GM12878 (cell line): ENCODE data around the gene PLK2. TPM values are rescaled to one million over a fixed set of nuclear protein-coding genes. Genes with fewer than 3 reads are reported as not detected.

Source experiments
- ATAC-seq: fragments of 200-7000 bp; cut with Tn5 transposase; 3 replicates; pipeline ENCODE4 v1.9.1; 2020; ENCODE audit warnings: mild to moderate bottlenecking, moderate library complexity
- BruUV-seq: library from RNA; stranded (reverse); fragments of 400-500 nt; replicated peaks from 2 replicates; lab custom pipeline; 2021; lab: Mats Ljungman, UMichigan
- CTCF ChIA-PET: fragments of 300-600 bp; sonication (Branson Sonifier 250); formaldehyde crosslinking; extraction: SDS; loops from one replicate; lab custom pipeline; 2021; ENCODE audit warnings: inconsistent platforms; lab: Yijun Ruan, JAX
- POLR2A ChIA-PET: fragments of 350-600 bp; formaldehyde crosslinking; extraction: SDS; loops from one replicate; lab custom pipeline; 2021; ENCODE audit warnings: inconsistent platforms; lab: Charles Lee
- RAD21 ChIA-PET: fragments of 300-600 bp; sonication (Branson Sonifier 250); formaldehyde crosslinking; loops from one replicate; lab custom pipeline; 2023; ENCODE audit warnings: antibody characterized with exemption; ENCODE audit not compliant: unreplicated experiment; lab: Charles Lee
- SMC1A ChIA-PET: fragments of 300-600 bp; sonication (Branson Sonifier 250); formaldehyde crosslinking; loops from one replicate; lab custom pipeline; 2023; ENCODE audit not compliant: unreplicated experiment, uncharacterized antibody; lab: Charles Lee
- DNase-seq: peaks from one replicate; pipeline ENCODE4 v3.0.0-alpha.2; 2011; ENCODE audit warnings: low read depth, low spot score
- FAIRE-seq: peaks from 3 replicates; lab custom pipeline; 2011; peaks lifted over from hg19 to GRCh38; lab: Jason Lieb, UNC
- H2AFZ ChIP-seq: 2 replicates; pipeline ENCODE4 v1.6.0; 2011; ENCODE audit warnings: low read depth, low read length, control low read depth; ENCODE audit not compliant: control insufficient read depth
- H3K27ac ChIP-seq: 2 replicates; pipeline ENCODE4 v1.5.1; 2011; ENCODE audit warnings: control low read depth; ENCODE audit not compliant: control insufficient read depth, insufficient read depth
- H3K27me3 ChIP-seq, 2 experiments: replicated peaks in 1 of 2; 2 replicates each; pipeline versions ENCODE4 v1.6.0 to v1.6.1; 2011; ENCODE audit warnings: low read length in 1 of 2; ENCODE audit not compliant: control insufficient read depth in 2 of 2, insufficient read depth in 2 of 2
- H3K36me3 ChIP-seq, 2 experiments: 2 replicates each; pipeline ENCODE4 v1.5.1; 2011; ENCODE audit warnings: low read length in 1 of 2; ENCODE audit not compliant: control insufficient read depth in 2 of 2, insufficient read depth in 2 of 2
- H3K4me1 ChIP-seq: 2 replicates; pipeline ENCODE4 v1.6.1; 2011; ENCODE audit warnings: mild to moderate bottlenecking, low read length, moderate library complexity, mixed read lengths; ENCODE audit not compliant: control insufficient read depth, insufficient read depth
- H3K4me2 ChIP-seq: 2 replicates; pipeline ENCODE4 v1.6.0; 2011; ENCODE audit warnings: control low read depth; ENCODE audit not compliant: control insufficient read depth, insufficient read depth
- H3K4me3 ChIP-seq: fragments of 200-600 bp; sonication (generic); 2 replicates; pipeline ENCODE4 v1.5.1; 2016
- H3K79me2 ChIP-seq: 2 replicates; pipeline ENCODE4 v1.6.0; 2011; ENCODE audit warnings: low read length; ENCODE audit not compliant: control insufficient read depth, insufficient read depth
- H3K9ac ChIP-seq: 2 replicates; pipeline ENCODE4 v1.8.0; 2011; ENCODE audit warnings: low read length, control low read depth, mixed read lengths; ENCODE audit not compliant: control insufficient read depth, insufficient read depth
- H3K9me3 ChIP-seq: replicated peaks from 3 replicates; pipeline ENCODE4 v1.5.1; 2011; ENCODE audit warnings: mild to moderate bottlenecking, low read length; ENCODE audit not compliant: control insufficient read depth, insufficient read depth
- H4K20me1 ChIP-seq: 2 replicates; pipeline ENCODE4 v1.6.0; 2011; ENCODE audit not compliant: control insufficient read depth, insufficient read depth
- CREB1 ChIP-seq: IDR thresholded peaks from 2 replicates; pipeline ENCODE4 v1.6.1; 2012; ENCODE audit warnings: low read depth, mild to moderate bottlenecking, inconsistent platforms
- ETV6 ChIP-seq, 2 experiments: fragments of 450-650 bp in 1 of 2; IDR thresholded peaks in 1 of 2; conservative IDR thresholded peaks in 1 of 2; 2 replicates each; pipeline ENCODE4 v1.6.1; 2014; ENCODE audit warnings: antibody characterized with exemption in 1 of 2, borderline replicate concordance in 1 of 2, low read depth in 1 of 2, mild to moderate bottlenecking in 1 of 2, moderate library complexity in 1 of 2
- HCFC1 ChIP-seq: fragments of 150-350 bp; IDR thresholded peaks from 2 replicates; pipeline ENCODE4 v1.6.1; 2014; ENCODE audit warnings: low read length
- HSF1 ChIP-seq: fragments of 150-350 bp; IDR thresholded peaks from 2 replicates; pipeline ENCODE4 v1.6.1; 2014; ENCODE audit warnings: mild to moderate bottlenecking, low read depth, low read length
- JUND ChIP-seq: IDR thresholded peaks from 2 replicates; pipeline ENCODE4 v1.6.1; 2012; ENCODE audit warnings: low read depth, mild to moderate bottlenecking, low read length, improper control_type of control experiment, moderate library complexity
- RCOR1 ChIP-seq: conservative IDR thresholded peaks from 2 replicates; pipeline ENCODE4 v1.6.1; 2012; ENCODE audit warnings: low read depth, low read length, improper control_type of control experiment
- STAT1 ChIP-seq: fragments of 450-650 bp; conservative IDR thresholded peaks from 2 replicates; pipeline ENCODE4 v1.6.1; 2014; ENCODE audit warnings: antibody characterized with exemption, mild to moderate bottlenecking
- STAT3 ChIP-seq: IDR thresholded peaks from 2 replicates; pipeline ENCODE4 v1.6.1; 2011; ENCODE audit warnings: low read depth, low read length, improper control_type of control experiment
- ZBED1 ChIP-seq: IDR thresholded peaks from 2 replicates; pipeline ENCODE4 v1.6.1; 2016; ENCODE audit warnings: borderline replicate concordance
- ZNF592 ChIP-seq: fragments of 450-650 bp; IDR thresholded peaks from 2 replicates; pipeline ENCODE4 v1.6.1; 2017; ENCODE audit warnings: mild to moderate bottlenecking, moderate library complexity
- WGBS: methylation state at CpG from one replicate; pipeline ENCODE4 v1.1.6; 2016; ENCODE audit warnings: low lambda C conversion rate; ENCODE audit not compliant: insufficient replicate concordance, insufficient coverage; ENCODE audit errors: missing lambda C conversion rate; 5-methylcytosine and 5-hydroxymethylcytosine counted together
- in situ Hi-C: fragments of 300-500 bp; cut with MboI; formaldehyde crosslinking; loops from 9 replicates; pipeline ENCODE4 v1.14.3; 2018; ENCODE audit warnings: mixed read lengths
- intact Hi-C: fragments of 100-400 bp; cut with micrococcal nuclease; formaldehyde crosslinking; loops from one replicate; pipeline ENCODE4 v1.14.2; 2022; ENCODE audit not compliant: unreplicated experiment
- polyA plus RNA-seq, 11 experiments: library from polyadenylated mRNA; depleted of rRNA in 4 of 11; unstranded in 6 of 11; stranded (reverse) in 5 of 11; fragments of >200 nt; fragmentation: Nextera tagmentation in 4 of 11; fragmentation: Illumina TruSeq in 1 of 11; extraction: Ambion mirVana in 4 of 11; extraction: Trizol in 1 of 11; gene quantifications; 1 replicate in 1 of 11; 2 replicates in 10 of 11; pipeline versions ENCODE4 v1.2.1 to v1.2.3, GENCODE V29; 2011 to 2016; ENCODE audit warnings: inconsistent platforms in 2 of 11, missing spikeins in 2 of 11, low read depth in 1 of 11
- total RNA-seq, 4 experiments: library from RNA; depleted of rRNA in 3 of 4; stranded (reverse); fragments of >200 nt in 3 of 4; fragmentation: Illumina TruSeq in 1 of 4; extraction: Trizol in 1 of 4; gene quantifications; 2 replicates each; pipeline versions ENCODE4 v1.2.1 to v1.2.3, GENCODE V29; 2013 to 2021
- TF ChIP-seq, protein P1 (sequence below): fragments of 450-650 bp; IDR thresholded peaks from 2 replicates; pipeline ENCODE4 v1.6.1; 2018; ENCODE audit warnings: mild to moderate bottlenecking, low read depth, moderate library complexity; ENCODE audit not compliant: partially characterized antibody

The PLK2 gene
- total and polyA plus RNA-seq, 10 of the 15 experiments (the other 5 are each of a cell fraction or from before 2014, with no cell fraction given): 0.07 to 3.9 (median 0.52) TPM

GRCh38 chr5:58450811-58451629 is 8.9 kb downstream of the PLK2 start:
- TF ChIP-seq STAT3 (no peak), HCFC1 (no peak), RCOR1 (no peak), HSF1 (no peak), STAT1 (no peak), ZNF592 (no peak), ETV6 (conservative IDR thresholded peaks at IDR 0.05 in 1 of 2, IDR thresholded peaks at IDR 0.05 in 1 of 2; ENCODE audit: borderline replicate concordance in 1 of 2, low read depth in 1 of 2) (no peak), JUND (no peak), CREB1 (no peak), ZBED1 (no peak)
- TF ChIP-seq, protein P1, sequence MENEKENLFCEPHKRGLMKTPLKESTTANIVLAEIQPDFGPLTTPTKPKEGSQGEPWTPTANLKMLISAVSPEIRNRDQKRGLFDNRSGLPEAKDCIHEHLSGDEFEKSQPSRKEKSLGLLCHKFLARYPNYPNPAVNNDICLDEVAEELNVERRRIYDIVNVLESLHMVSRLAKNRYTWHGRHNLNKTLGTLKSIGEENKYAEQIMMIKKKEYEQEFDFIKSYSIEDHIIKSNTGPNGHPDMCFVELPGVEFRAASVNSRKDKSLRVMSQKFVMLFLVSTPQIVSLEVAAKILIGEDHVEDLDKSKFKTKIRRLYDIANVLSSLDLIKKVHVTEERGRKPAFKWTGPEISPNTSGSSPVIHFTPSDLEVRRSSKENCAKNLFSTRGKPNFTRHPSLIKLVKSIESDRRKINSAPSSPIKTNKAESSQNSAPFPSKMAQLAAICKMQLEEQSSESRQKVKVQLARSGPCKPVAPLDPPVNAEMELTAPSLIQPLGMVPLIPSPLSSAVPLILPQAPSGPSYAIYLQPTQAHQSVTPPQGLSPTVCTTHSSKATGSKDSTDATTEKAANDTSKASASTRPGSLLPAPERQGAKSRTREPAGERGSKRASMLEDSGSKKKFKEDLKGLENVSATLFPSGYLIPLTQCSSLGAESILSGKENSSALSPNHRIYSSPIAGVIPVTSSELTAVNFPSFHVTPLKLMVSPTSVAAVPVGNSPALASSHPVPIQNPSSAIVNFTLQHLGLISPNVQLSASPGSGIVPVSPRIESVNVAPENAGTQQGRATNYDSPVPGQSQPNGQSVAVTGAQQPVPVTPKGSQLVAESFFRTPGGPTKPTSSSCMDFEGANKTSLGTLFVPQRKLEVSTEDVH: no peak
- FAIRE-seq (no peak), DNase-seq (no peak), ATAC-seq (no peak)
- in situ Hi-C loops (loop anchor here (25.0 kb wide), 2 partner anchors 789 to 1539 kb away; partner anchors contain the start of gene SETD9), intact Hi-C loops (no loop called here)
- Histone ChIP-seq H3K9me3 (no peaks in the 10 kb centered on the region), H3K4me3 (no peak overlapping the region), H4K20me1 (no peaks in the 10 kb centered on the region), H3K27ac (no peak overlapping the region), H3K4me1 (no peaks in the 10 kb centered on the region), H3K79me2 (no peaks in the 10 kb centered on the region), H2AFZ (no peak overlapping the region), H3K4me2 (no peak overlapping the region), H3K9ac (no peak overlapping the region), H3K27me3 (no peaks in the 10 kb centered on the region), H3K36me3 (no peaks in the 10 kb centered on the region)
- RAD21 ChIA-PET: interaction anchor here (0.9 kb wide), 1 partner anchor 399 kb away, joined by 3 read pairs; no protein-coding TSS in a partner anchor
- SMC1A ChIA-PET: no interaction called here
- BruUV-seq: no TSS peak
- POLR2A ChIA-PET: no interaction called here
- 59% methylated on average over 10 of the region's 10 CpGs for WGBS
- CTCF ChIA-PET: interaction anchor here (0.6 to 1.6 kb wide), 4 partner anchors 20 to 1153 kb away, joined by 3 to 4 read pairs (median 3); no protein-coding TSS in a partner anchor
